Posterior vena cava (tissue), 2 donors: ENCODE data around the gene VASH1. TPM values are rescaled to one million over a fixed set of nuclear protein-coding genes. Genes with fewer than 3 reads are reported as not detected.
A peak's percentile ranks its signal among the peaks of the same experiment; 100 is the strongest.

Experiments used
- DNase-seq: peaks from one replicate; pipeline ENCODE4 v3.0.0-alpha.2; 2020; ENCODE audit warnings: low spot score
- intact Hi-C, 2 donors: fragments of 100-400 bp; cut with DNase I; formaldehyde crosslinking; loops; one replicate each; pipeline versions ENCODE4 v1.14.1 to v1.14.2; 2022 to 2023
- total RNA-seq, 2 donors: library from RNA; stranded (reverse); fragmentation: NEBNext Ultra II Directional; extraction: Animal tissue kit (Norgen Biotek cat#: 25700); gene quantifications; one replicate each; pipeline ENCODE4 v1.2.1, GENCODE V29; 2021
- donor health status: DM: yes; HTN: yes; CAD: no.
- donor health status: DM: yes; HTN: yes; CAD: no.

The VASH1 gene
- total RNA-seq, 2 donors from 2014 or later = 14.9 to 16.1 TPM

GRCh38 chr14:76812422-76813383, 51.4 kb downstream of the VASH1 start, which contains the start of gene ANGEL1:
ANGEL1 (minus strand) TSS chr14:76812882; CDS start chr14:76812827, 55 bp downstream.
- DNase-seq = peak; percentile 99
- intact Hi-C loops = no loop called here

- intact Hi-C loops = no loop called here
Measured at GRCh38 chr14:76814726-76815645, 53.7 kb downstream of the VASH1 start.

GRCh38 chr14:76820700-76821099, 59.4 kb downstream of the VASH1 start:
- intact Hi-C loops = no loop called here
- no peak for DNase-seq

More at GRCh38 chr14:76814726-76815645, 53.7 kb downstream of the VASH1 start:
- no peak for DNase-seq

DNA sequence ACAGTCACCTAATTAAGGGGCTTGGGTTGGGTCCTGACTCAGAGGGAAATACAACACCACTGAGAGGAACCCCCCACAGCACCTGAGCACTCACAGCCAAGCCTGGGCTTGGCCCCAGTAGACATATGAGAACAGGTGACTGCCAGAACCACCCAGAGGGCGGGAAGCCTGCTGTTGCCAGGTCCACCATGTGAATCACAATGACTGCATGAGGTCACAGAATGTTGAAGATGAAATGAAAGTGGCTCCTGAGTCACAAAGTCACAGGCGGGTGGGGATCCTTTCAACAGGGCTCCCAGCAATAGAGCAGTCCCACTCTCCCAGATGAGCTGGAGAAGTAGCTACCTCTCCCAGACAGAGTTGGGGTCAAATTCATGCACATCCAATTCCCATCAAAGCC, 64.9 kb downstream of the VASH1 start, which contains the start of gene LRRC74A:
TSS of gene LRRC74A (plus strand) at position 287 of the 400 bp plus-strand sequence. CDS start 290 bp downstream, outside the sequence.
- intact Hi-C loops = no loop called here

DNA sequence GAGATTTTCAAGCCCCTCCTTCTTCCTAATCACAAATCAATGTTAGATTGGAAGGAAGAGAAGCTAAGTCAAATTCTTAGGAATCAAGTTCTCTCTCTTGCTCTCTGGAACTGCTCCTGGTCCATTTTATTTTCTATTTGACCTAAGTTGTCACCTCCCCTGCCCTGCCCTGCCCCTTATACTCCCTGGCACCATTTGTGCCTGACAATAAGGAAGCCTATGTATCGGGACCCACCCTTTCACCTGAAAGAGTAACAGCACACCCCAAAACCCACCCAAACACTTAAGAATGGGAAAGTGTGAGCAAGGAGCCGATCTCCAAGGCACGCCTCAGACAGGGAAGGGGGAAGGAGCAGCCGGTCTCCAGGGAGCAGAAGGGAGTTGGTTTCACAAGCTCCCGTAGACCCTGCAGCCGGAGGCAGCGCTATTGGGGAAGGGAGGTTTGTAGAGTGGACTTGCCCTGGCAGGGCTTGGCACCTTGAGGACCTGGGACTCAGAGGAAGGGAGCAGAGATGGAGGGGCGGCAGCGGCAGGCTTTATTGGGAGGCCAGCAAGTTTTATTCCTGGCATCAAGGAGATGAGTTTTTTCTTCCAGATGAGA, 66.5 kb downstream of the VASH1 start:
- no peak for DNase-seq
- intact Hi-C loops = no loop called here

More for the DNA sequence above, 64.9 kb downstream of the VASH1 start, which contains the start of gene LRRC74A:
- no peak for DNase-seq

- DNase-seq = no peak
- intact Hi-C loops = no loop called here
Measured at GRCh38 chr14:76828339-76829012, 67.2 kb downstream of the VASH1 start.

- intact Hi-C loops = no loop called here
- no peak for DNase-seq
Measured at GRCh38 chr14:76829013-76829365, 67.7 kb downstream of the VASH1 start.

DNA sequence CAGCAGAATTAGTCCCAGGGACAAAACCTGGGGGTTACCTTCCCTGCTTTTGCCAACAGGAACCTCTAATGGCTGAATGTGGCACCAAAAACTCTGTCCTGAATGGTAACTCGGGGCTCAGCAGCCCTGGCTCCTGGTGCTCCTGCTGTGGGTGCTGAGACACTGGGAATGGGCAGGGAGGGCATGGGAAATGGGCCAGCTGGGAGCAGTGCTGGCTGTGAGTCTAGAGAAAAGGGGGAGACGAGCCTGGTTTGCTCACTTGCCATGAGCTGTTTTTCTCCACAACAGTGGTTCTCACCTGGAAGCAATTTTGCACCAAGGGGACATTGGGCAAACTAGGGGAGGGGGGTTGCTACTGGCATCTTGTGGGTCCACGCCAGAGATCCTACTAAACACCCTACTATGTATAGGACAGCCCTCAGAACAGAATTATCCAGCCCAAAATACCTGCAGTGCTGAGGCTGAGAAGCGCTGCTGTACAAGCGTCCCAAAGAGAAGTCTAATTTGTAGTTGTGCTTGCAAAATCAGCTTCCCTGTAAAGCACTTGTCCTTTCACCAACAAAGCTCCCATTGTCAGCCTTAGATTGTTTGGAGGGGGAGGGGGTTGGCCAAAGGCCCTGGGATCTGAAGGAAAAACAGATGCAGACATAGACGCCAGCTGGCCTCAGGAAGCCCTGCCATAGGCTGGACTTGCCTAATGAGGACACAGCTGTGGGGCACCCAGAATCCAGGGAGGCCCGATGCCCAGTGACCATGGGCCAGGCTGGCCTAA, 68.6 kb downstream of the VASH1 start:
- DNase-seq = no peak
- intact Hi-C loops = no loop called here

DNA sequence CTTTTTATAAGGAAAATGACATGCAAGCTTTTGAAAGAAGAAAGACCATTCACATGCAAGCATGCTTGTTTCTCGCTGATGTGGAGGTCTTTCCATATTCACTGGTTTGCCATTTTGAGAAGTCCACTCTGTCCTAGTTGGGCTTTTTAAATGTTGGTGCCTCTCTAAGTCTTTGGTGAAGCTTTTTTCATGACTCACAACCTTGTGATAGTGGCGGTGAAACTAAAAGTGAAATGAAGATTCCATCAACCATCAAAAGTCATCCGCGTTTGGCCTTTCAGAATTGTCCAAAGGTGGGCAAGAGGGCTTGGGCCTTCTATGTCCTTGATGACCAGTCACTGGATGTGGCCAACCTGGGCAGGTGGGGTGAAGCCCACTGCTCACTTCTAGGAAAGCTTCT, 69.3 kb downstream of the VASH1 start:
- no peak for DNase-seq
- intact Hi-C loops = no loop called here

DNA sequence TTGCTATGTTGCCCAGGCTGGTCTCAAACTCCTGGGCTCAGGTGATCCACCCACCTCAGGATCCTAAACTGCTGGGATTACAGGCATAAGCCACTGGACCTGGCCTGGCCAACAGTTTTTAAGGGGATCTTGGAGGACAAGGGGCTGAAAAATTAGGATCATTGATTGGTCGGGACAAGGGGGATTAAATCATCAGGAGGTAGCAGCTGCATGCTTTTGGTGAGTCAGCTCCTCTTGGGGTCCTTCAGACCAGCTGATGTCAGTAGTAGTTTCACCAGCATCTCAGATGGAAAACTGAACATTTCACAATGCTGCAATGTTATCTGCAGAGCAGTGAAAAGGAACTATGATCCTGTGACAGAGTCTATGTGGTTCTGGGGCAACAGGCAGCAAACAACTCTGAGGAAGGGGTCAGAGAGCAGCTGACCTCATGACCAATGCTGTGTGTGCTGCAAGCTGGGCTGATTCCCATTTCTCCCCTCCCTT, 71.3 kb downstream of the VASH1 start:
- intact Hi-C loops = no loop called here
- no peak for DNase-seq

Other genes with a start within 250 kb of the VASH1 start
- gene ANGEL1, start 51.4 kb downstream of the VASH1 start, total RNA-seq = 10 to 100 TPM; 12.4 to 14.4 TPM
- not detected for gene LRRC74A, start 64.9 kb downstream of the VASH1 start, total RNA-seq